HPDE6-E6E7 (cell line): ENCODE results near the gene EVI5.

Source experiments
- DNase-seq: peaks from one replicate; pipeline ENCODE4 v3.0.0; 2011; ENCODE audit warnings: missing footprints; ENCODE audit errors: extremely low spot score

EVI5 gene

DNA sequence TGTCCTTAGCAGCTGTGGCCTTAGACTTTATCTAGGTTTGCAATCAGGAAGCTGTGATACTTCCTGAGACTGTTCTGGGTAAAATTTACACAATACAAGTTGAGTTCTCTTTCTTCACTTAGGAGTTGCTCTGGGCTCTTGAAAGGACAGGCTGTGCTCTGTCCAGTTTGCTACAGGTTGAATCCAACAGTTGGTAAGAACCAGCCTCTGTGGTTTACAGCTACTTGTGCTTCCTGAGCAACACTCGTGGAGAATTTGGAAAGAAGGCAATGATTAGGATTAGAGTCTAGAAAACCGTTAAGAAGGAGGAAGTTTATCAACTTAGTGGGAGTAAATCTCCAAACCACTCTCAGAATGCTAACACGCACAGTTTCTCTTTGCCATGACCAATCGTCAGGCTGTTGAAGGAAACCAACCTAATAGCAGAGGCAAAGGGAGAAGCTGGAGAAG is 325.0 kb downstream of the EVI5 start:
- no peak for DNase-seq
